GM10266 (cell line): Measurements from ENCODE around the gene C2CD2L.
A peak's percentile ranks its signal among the peaks of the same experiment; 100 is the strongest.

Experiments used
- DNase-seq: peaks from one replicate; pipeline ENCODE4 v3.0.0; 2012; ENCODE audit errors: extremely low spot score
- TF ChIP-seq, protein P1 (sequence below): IDR thresholded peaks from 2 replicates; pipeline ENCODE4 v1.5.1; 2012; ENCODE audit warnings: mild to moderate bottlenecking, low read depth; ENCODE audit not compliant: control insufficient read depth, insufficient read depth; ENCODE audit errors: missing control alignments

The C2CD2L gene

DNA sequence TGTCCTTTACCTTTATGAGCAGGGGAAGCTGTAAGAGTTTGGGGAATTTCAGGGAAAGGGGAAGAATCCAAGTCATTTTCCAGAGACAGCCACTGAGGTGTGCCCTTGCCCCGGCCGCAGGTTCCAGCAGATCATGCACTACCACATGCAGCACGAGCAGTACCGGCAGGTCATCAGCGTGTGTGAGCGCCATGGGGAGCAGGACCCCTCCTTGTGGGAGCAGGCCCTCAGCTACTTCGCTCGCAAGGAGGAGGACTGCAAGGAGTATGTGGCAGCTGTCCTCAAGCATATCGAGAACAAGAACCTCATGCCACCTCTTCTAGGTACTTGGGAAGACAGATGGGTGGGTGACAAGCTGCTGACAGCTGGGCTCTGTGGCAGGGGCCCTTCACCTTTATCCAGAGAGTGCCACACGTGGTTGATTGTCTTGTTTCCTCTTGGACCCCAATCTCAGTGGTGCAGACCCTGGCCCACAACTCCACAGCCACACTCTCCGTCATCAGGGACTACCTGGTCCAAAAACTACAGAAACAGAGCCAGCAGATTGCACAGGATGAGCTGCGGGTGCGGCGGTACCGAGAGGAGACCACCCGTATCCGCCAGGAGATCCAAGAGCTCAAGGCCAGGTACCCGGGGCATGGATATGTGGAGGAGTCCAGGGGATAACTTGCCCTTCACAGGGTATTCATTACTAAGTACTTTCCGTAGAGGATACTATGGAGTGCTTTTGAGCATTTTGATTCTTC, 28.3 kb upstream of the C2CD2L start:
- TF ChIP-seq, protein P1, sequence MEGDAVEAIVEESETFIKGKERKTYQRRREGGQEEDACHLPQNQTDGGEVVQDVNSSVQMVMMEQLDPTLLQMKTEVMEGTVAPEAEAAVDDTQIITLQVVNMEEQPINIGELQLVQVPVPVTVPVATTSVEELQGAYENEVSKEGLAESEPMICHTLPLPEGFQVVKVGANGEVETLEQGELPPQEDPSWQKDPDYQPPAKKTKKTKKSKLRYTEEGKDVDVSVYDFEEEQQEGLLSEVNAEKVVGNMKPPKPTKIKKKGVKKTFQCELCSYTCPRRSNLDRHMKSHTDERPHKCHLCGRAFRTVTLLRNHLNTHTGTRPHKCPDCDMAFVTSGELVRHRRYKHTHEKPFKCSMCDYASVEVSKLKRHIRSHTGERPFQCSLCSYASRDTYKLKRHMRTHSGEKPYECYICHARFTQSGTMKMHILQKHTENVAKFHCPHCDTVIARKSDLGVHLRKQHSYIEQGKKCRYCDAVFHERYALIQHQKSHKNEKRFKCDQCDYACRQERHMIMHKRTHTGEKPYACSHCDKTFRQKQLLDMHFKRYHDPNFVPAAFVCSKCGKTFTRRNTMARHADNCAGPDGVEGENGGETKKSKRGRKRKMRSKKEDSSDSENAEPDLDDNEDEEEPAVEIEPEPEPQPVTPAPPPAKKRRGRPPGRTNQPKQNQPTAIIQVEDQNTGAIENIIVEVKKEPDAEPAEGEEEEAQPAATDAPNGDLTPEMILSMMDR, result no peak
- DNase-seq, result no peak

DNA sequence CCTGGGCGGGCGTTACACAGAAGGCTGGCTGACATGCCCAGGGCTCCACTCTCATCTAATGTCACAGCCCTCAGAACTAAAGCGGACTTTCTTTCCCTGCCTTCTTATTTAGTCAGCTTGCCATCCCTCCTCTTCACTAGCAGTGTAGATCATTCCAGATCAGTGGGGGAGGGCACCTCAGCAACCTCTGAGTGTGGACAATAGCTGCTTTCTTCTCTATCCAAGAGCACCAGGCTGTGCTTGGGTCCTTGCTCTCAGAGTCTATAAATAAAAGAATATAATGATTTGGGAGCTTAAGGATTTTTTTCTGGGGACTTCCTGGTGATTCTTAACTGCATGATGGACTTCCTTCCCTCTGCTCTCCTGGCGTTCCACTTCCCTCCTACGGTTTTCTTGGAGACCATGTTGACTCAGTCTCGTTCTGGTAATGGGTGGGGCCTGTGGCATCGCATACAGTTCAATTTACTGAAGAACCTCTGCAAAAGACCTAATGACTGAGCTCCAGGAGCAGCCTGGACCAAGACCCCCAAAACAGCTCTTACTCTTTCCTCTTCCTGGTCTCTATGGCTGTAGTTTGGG, 25.4 kb upstream of the C2CD2L start:
- DNase-seq, result no peak
- TF ChIP-seq, protein P1, result no peak

DNA sequence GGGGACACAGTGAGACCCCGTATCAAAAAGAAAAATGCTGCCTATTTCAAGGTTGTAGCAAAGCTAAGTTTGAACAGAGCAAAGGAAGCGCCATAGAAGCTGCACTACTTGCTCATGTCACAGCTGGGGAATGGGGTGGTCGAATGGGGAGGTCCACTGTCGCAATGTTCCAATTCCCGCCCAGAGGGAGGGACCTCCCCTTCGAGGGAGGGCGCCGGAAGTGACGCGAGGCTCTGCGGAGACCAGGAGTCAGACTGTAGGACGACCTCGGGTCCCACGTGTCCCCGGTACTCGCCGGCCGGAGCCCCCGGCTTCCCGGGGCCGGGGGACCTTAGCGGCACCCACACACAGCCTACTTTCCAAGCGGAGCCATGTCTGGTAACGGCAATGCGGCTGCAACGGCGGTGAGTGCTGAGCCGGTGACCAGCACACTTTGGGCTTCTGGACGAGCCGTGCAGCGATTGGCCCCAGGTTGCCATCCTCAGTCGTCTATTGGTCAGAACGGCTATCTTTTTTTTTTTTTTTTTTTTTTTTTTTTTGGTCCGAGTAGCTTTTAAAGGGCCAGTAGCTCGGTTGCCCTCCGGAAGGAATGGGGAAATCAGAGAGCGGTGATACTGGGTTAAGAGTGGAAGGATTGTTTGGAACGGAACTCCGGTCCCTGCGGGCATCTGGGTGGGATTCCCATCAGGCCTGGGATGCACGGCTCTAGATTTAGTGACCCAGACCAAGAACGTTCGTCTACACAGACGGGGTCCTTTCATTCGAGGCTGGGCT, 22.3 kb upstream of the C2CD2L start, which contains the start of gene HMBS:
TSS of gene HMBS (plus strand) at position 219 of the 774 bp plus-strand sequence. CDS start at position 372, 153 bp downstream.
- DNase-seq, result peak; percentile 89
- TF ChIP-seq, protein P1, result no peak

DNA sequence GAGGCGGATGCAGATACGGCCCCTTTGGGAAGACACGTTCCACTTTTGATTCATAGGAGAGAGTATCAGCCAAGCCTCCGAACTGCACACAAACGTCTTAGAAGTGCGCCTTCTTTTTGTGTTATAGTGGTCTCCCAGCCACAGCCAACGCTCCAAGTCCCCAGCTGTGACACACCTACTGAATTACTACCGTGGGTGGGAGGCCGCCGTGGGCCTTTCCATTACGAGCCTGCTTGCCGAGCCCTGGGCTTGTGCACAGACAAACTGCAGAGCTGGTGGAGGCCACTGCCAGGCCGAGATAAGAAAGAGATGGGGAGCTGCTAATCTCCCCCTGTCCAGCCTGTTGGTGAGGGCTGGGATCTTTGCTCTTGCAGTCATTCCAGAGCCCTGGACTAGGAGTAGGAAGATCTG, 21.7 kb upstream of the C2CD2L start:
- DNase-seq, result no peak
- TF ChIP-seq, protein P1, result no peak

DNA sequence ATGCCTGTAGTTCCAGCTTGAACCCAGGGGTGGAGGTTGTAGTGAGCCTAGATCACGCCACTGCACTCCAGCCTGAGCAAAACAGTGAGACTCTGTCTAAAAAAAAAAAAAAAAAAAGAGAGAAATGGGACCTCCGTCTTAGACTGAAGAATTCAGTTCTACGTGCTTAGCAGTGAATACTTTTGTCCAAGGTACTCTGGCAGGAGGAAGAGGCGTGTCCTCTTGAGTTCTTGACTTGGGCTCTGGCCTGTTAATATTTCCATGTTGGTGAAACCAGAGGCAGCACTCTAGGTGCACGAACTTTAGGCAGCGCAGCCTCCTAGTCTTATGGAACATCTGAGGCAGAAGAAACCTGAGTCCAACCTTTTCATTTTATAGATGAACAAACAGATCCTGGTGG, 20.0 kb upstream of the C2CD2L start:
- TF ChIP-seq, protein P1, result no peak
- DNase-seq, result no peak

DNA sequence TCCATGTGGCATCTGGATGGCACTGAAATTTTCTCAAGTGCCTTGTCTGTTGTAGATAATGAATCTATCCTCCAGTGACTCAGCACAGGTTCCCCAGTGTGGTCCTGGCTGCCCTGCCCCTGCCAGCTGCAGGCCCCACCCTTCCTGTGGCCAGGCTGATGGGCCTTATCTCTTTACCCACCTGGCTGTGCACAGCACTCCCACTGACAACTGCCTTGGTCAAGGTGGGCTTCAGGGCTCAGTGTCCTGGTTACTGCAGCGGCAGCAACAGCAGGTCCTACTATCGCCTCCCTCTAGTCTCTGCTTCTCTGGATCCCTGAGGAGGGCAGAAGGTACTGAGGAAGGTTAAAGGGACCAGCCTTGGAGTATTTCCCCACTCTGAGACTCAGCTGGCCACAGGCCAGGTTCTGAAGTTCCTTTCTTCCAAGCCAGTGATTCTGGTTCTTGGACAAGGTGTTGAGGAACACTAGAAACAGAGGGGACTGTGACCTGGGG, 19.4 kb upstream of the C2CD2L start:
- DNase-seq, result no peak
- TF ChIP-seq, protein P1, result no peak
